Activated gamma-delta T cell treated with Interleukin-2 at 50 U/mL for 16 hours (primary cell): ENCODE measurements around the gene ZNF418.
"Not testable (repeated sequence)": the region's sequence is repeated elsewhere in the genome, so short reads cannot be mapped to it uniquely, and the experiment has no call there.

Source experiments
- DNase-seq: peaks from one replicate; pipeline ENCODE4 v3.0.0-alpha.2; 2020

ZNF418 gene

GRCh38 chr19:57888560-57889231 is 46.5 kb downstream of the ZNF418 start, which contains the start of gene ZNF814:
Gene ZNF814, minus strand, starts transcription at chr19:57889037. Its CDS starts 235 bp downstream, at chr19:57888802.
- DNase-seq: peak; percentile 78

DNA sequence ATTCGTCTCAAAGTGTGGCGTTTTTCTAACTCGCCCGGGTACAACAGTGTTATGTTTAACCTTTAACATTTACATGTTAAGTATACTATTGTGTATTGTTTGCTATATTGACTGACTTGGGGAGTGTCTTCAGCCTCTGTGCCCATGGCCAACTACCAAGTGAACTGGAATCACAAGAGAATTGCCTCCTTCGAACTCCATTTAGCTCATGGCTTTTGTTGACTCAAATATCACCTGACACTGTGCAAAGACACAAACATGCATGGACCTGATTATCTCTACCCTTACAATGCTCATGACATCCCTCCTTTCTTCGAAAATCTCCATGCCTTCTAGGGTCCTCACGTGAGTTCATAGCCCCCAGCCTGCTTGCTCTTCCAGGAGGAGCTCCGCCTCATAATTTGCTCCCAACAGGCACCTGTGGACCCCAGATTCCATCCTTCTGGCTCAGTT is 47.1 kb downstream of the ZNF418 start:
- DNase-seq: no peak

DNA sequence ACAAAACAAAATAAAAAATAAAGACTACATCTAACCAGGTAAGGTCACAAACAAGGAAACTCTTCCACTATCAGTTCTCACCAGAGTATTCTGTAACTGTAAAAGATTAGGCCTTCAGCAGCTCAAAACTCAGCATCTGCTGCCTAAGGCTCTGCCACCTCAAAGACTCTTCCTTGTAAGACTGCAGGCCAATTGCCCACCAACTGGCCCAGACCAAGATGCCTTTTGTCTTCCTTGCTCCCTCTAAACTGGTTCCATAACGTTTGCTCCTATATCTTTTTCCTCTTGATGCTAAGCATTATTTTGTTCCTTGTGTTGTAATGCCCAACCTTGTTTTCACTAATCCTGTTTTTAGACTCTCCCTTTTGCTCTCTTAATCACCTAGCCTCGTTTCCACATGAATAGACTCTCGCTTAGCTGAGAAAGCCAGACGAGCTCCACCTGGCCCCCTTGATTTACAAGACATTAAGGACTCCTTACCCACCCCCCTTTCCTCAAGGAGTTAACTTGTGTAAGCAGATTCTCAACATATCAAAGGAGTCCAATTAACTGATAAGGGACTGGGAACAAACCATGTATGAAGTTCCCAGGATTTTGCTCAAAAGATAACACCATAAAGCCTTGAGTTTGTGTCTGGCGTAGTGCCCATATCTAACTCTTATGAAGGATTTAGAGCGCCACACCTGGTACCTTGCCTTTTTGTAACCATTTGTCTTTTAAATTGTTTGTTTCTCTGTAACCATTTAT is 47.8 kb downstream of the ZNF418 start:
- DNase-seq: no peak

DNA sequence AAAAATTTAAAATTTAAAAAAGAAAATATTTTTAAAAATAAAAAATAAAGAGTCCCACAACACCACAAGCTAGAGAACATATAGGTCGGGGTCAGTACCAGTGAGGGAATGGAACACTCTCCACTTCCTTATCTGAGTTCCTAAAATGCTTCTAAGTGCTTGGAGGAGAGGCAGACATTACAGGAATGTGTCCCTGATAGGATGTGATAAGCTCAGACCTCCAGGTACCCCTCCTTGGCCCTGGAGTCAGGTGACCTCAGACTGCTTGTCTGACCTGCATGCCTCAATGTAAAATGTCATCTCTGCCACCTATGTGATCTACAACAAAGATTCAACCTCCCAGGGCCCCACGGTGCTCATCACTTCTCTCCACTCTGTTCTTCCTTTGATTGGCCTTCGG is 49.2 kb downstream of the ZNF418 start:
- no peak for DNase-seq

GRCh38 chr19:57873883-57874799 is 61.1 kb downstream of the ZNF418 start:
- not testable (repeated sequence) for DNase-seq

DNA sequence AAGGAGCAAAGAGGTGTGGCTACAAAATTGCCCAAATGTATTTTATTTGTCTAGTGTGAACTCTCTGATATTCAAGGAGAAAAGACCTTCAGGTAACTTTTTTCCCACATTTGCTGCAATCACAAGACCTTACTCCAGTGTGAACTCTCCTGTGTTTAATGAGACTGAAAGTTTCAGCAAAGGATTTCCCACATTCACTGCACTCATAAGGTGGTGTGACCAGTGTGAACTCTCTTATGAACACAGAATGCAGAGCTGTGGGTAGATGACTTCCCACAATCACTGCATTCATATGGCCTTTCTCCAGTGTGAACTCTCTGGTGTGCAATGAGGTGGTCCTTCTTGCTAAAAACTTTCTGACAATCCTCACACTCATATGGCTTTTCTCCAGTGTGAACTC is 62.8 kb downstream of the ZNF418 start:
- DNase-seq: no peak
